Activated CD4-positive, alpha-beta T cell treated with anti-CD3 and anti-CD28 coated beads, Interleukin-2, amount 50 U/mL, for 48 hours (primary cell): ENCODE measurements around the gene CPED1.
"Not testable (repeated sequence)": the region's sequence is repeated elsewhere in the genome, so short reads cannot be mapped to it uniquely, and the experiment has no call there.

Source experiments
- DNase-seq, 2 experiments: peaks; one replicate each; pipeline ENCODE4 v3.0.0-alpha.2; 2020

CPED1 gene

DNA sequence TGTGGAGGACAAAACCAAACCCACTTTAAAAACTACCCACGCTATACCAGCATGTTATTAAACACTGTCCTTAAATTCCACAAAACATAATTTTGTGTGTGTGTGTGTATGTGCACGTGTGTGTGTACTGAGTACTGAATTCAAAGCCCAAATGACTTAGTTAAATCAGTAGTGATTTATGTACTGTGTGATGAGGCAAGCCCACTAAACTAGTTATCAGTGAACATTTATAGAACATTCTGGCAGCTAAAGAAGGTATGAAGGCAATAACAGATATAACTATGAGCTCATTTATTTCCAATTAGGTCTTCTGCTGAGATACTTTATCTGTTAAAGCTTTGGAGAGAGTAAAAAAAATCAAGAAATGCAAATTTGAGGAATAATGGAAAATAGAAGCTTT, 115.1 kb downstream of the CPED1 start:
- no peak for DNase-seq

DNA sequence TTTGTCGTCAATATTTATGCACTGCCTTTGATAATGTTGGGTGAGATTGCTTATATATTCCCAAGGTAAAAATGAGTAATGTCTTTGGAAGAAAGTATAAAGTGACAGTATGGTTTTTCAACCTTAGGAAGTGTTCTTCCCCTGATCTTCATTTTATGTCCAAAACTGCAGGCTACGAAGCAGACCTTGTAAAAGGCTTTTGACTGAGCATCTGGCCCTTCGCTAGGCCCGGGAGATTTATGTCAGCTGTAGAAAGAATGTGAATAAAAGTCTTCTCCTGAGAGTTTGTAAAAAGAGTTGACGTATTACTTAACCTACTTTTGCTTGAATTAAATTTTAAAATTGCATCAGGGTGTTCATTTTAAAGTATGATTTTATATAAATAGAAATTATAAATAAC, 116.8 kb downstream of the CPED1 start:
- no peak for DNase-seq

DNA sequence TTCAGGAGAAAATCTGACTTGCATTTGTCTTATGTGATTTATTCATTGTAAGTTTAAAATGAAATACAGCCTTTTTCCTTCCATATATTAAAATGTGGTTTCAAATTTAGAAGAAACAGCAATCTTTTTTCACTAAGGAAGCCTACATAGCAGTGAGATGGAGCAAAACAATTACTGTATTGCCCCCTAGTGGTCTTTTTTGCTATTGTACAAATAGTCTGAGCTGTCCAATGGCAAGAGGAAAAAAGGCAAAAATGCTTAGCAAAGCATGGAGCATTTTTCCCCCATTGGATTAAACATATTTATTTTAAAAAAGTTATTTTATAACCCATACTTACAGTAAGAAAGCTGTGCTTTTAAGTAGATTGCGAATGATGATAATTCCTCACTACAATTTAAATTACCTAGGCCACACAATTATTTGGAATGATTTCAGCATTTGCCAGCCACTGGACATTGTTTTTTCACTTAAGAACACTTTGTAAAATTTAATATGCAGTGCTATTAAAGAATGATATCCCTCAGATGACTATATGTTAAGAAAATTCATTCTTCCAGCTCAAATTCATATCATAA, 119.5 kb downstream of the CPED1 start:
- DNase-seq = no peak

DNA sequence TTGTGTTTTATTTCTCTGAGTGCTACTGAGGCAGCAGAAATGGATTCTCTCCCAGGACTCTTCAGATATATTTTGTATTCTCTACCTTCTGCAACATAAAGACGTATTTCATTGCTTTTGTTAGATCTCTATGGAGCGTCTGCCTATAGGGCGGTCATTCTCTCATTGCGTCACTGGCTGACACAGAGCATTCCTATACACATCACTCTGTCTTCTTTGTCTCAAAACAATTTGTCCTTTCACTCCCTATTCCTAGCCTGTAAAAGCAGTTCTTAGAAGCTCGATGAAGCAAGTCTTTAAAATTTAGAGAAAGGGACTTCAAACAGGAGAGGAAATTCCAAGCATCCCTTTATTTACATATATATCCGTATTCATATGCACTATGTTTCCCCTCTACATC, 120.6 kb downstream of the CPED1 start:
- DNase-seq = no peak

DNA sequence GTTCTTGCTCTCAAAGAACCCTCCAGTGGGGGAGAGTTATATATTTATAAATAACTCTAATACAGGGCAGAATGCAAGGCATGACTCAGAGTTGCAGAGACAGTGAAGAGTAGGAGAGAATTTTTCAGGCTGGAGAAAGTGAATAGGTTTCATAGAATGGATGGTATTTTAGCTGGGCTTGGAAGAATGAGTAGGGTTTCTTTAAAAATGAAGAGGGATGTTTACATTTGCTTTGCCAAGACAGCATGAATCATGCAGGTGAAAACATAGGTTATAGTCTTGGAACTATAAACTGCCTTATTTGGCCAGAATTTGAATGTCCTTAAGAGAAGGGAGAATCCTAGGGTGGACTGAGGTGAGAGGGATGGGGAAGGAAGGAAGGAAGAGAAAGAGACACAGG, 124.8 kb downstream of the CPED1 start:
- DNase-seq = no peak

DNA sequence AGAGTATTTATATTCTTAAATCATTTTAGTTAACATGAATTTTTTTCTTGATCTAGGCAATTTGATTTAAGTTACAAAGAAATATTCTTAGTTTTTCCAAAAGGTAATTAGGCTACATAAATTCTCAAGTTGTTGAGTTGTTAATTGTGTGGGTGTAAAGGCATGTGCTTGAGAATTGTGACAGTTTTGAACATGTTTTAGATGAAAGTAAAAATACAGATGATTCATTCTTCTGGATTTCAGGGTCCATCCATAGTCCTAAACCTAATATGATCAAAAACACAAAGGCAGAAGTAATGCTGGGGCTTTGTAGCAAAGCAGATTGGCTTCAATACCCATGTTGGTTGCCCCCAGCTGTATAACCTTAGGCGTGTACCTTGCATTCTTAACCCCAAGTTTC, 127.9 kb downstream of the CPED1 start:
- DNase-seq = no peak

DNA sequence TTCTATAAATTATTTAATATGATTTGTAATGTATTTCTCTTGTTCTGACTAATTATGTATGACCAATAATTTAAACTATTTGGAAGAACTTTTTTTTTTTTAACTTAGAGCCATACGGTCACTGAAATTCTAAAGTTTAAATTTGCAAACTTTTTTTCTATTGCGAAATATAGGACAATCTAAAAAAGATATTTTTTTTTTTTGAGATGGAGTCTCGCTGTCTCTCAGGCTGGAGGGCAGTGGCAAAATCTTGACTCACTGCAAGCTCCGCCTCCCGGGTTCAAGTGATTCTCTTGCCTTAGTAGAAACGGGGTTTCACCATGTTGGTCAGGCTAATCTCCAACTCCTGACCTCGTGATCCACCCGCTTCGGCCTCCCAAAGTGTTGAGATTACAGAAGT, 130.5 kb downstream of the CPED1 start:
- DNase-seq = no peak

DNA sequence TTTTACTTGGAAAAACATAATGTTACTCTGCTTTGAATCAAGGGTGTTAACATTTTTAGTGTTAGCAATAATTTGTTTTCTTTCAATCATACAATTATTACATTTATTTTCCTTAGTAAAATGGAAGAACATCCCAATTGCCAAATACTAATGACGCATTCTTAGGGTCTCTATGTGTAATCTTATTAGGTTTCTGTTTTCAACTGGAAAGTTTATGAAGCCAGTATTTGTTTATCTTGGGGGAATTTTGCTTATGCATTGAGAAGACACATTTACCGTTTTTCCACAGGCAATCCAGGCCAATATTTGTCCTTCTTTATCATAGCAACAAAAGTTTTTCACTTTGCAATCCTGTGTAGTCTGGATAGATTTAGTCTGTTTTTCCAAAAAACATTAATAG, 134.5 kb downstream of the CPED1 start:
- no peak for DNase-seq

DNA sequence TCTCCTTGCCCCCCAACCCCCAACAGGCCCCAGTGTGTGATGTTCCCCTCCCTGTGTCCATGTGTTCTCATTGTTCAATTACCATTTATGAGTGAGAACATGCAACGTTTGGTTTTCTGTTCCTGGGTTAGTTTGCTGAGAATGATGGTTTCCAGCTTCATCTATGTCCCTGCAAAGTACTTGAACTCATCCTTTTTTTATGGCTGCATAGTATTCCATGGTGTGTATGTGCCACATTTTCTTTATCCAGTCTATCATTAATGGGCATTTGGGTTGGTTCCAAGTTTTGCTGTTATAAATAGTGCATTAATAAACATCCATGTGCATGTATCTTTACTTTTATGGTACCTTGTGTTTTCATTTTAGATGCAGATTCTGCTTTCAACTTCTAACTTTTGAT, 136.9 kb downstream of the CPED1 start:
- DNase-seq = not testable (repeated sequence)

DNA sequence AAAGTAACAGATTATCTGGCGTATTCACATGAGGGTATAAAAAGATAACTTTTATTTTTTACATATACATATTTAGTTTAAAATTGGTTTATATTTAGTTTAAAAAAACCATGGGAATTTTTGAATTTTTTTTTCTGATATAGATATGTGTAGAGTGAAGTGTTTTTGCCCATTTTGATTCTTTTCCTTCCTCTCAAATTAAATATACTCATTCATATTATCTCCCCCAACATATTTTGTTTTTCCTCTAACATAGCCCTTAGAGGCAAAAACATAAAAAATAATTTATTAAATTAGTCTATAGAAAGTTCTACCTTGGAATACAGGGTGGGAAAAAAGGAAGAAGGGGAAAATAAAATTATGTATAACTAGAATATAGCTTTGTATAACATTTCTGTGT, 137.7 kb downstream of the CPED1 start:
- DNase-seq = no peak

DNA sequence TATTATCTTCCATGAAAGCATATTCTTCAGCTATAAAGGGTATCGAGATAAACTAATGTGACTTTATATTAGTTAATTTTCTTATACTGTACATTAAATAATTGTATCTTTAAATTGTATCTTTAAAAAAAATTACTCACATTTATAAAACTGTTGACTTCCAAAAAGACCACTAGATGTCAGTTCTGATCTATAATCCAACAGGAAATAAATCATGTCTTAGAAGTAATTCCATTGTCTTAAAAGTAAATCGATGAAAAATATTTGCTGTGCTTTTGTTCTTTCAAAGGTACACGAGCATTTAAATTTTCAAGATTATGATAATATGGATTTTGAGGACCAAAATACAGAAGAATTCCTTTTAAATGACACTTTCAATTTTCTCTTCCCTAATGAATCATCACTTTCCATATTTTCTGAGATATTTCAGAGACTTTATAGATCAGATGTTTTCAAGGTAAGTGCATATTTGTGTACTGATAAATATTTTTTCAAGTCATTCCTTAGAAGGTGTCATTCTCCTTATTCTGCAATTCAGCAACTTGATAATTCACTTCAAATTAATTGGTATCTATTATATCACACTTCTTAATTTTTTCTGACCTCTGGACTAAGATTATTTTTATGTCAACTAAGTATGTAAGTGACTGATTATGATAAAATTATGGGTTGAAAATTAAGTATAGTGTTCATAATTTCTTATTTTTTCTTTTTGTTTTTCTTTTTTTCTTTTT, 138.5 kb downstream of the CPED1 start:
- no peak for DNase-seq

DNA sequence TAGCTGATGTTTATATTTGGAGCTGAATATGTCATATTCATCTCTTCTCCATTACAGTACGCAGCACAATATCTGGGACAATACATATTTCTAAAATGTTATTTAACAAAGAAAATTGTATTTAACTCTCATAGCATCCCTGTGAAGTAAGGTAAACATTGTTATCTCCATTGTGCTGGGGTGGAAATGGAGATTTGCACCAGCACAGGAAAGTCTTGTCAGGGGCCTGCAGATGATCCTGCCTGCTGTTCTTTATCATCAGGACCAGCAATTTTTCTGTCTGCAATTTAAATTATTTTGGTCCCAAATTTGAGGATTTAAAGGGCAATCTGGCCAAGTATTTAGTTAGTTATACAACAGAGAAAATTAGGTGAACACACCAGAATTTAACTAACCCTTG, 144.4 kb downstream of the CPED1 start:
- DNase-seq = no peak

DNA sequence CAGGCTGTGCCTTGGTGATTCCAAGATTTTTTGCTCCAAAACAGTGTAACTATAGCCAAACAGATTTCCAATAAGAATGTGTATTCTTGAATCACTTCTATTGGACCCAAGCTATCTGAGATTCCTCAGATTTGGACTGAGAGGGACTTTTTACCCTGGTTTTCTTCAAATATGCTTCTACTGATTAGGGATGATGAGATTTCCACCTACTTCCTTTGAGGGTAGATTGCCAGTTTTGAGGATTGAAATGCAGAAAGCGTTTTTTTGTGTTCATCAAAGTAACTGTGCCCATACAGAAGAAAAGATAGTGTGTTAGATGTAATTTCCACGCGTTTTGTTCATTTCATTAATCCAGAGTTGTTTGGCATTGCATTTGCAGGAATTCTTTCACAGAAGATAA, 144.9 kb downstream of the CPED1 start:
- DNase-seq = no peak

DNA sequence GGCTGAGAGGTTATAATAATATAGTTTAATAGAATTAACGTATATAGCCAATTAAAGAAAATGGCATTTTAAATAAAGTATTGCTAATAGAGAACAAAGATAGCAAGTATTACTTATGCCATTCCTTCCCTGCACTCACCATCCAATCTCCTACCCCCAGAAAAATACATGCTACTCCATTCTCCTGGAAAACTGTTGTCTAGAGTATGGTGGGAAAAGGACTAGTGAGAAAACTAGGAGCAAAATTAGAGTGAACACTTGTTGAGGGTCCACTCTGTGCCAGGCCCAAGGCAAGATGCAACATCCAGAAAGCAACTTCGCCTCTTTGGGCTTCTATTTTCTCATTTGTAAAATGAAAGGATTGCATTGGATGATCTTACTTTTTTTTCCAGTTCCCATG, 149.1 kb downstream of the CPED1 start:
- no peak for DNase-seq

DNA sequence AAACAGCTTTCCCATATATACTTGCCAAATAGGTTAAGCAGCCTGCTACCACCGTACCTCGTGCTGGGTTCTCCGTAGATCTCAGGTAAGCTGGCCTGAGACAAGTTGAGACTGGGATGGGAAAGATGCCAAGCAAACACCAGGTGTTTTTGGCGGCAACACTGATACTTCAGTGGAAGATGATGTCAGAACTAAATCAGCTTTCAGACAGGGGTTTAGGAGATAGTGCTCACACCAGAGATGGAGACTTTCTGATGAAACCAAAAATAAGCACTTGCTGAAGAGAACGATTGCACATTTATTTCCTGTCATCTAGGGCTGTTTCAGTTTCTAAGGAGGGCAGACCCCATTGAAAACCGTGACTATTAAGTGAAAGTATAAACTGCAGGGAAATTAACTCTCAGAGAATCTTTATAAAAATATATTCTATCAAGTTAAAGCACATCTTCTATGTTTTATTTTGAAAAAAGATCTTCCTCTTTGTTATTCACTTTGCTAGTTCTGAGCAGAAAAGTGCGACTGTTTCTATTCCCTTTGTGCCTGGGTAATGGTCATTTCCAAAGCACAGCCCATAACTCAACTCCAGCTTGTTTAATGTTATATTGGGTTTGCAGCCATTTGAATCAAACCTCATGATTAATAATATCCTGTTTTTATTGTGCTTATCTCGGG, 149.9 kb downstream of the CPED1 start:
- DNase-seq = no peak

DNA sequence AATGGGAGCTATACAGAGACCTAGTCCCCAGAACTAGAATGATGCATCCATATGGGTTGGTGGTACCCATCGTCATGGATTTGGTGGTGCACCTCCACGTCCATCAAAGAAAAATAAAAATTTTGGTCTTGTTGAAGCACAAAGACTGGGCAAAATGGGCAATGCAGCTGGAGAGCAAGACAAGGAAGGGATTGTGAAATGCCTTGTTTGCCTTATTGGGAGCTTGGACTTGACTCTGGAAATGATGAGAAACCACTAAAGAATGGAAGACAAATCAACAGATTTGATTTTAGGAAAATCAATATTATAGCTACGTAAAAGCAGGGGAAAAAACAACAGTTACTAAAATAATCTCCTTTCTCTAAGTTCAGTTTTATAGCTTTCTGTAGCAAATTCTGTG, 150.9 kb downstream of the CPED1 start:
- no peak for DNase-seq

DNA sequence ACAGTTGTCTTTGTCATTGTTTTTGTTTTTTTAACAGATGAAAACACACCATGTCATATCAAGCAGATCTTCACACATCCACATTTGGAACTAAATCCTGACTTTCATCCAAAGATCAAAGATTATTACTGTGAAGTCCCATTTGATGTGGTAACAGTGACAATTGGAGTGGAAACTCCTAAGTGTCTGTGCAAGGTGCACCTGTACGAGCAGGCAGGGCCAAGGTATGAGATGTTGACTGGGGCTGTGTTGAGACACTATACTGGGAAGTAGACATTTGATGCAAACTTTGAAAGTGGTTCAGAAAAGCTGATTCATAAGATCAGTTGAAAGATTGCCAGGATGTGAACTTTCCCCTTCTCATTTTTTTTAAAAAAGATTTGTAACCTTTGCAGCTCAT, 152.3 kb downstream of the CPED1 start:
- no peak for DNase-seq

DNA sequence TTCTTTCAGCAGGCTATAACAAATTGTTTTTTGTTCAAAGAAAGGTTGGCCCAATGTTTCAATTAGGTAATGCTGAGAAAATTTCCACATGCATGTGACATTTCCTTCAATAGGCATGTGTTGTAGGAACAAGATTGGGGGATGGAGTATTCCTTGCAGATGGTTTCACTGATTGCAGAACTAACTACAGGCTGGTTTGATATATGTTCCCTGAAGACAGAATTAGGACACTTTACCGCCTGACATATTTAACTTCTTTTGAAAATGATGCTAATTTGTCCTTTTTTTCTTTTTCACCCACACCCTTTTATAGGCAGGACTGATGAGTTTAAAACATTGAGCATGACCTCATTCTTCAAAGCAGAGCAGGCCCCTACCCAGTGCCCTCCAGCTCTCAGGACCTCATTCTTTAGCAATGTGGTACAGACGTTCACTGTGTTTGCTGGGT, 163.3 kb downstream of the CPED1 start:
- DNase-seq = no peak

DNA sequence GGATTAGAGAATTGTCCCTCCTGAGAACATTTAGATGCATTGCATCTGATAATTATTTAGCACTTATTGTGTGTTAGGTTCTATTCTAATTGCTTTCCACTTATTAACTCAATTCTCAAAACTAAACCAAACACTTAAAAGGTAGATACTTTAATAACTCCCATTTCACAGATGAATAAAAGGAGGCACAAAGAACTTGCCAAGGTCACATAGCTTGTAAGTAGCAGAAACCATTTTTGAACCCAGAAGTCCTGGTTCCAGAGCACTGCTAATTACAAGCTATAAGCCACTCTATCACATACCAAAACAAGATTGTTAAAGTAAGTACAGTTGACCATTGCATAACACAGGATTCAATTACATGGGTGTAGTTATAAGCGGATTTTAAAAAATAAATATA, 164.9 kb downstream of the CPED1 start:
- DNase-seq = no peak

DNA sequence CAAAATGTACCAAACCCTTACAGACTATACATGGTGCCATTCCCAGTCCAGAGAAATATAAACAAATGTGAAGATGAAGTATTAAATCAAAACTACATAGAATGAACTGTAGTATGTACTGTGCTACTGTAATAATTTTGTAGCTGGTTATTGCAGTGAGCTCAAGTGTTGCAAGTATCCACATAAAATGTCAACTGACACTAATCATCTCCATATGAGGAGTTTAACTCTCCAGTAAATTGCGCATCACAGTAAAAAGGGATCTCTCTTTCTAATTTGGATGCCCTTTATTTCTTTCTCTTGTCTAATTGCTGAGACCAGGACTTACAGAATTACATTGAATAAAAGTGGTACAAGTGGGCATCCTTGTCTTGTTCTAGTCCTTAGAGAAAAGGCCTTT, 165.5 kb downstream of the CPED1 start:
- no peak for DNase-seq

DNA sequence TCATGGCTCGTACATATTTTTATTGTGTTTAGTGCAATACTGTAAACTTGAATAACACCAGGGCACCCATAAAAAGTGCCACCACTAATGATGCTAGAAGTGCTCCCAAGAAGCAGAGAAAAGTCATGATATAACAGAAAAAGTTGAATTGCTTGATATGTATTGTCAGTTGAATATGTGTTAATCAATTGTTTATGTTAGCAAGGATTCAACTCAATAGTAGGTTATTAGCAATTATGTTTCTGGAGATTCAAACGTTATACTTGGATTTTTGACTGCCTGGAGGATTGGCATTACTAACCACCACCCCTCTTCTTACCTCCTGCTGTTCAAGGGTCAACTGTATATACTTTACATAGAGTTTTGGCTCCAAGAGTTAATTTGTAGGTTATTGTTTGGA, 168.3 kb downstream of the CPED1 start:
- no peak for DNase-seq

DNA sequence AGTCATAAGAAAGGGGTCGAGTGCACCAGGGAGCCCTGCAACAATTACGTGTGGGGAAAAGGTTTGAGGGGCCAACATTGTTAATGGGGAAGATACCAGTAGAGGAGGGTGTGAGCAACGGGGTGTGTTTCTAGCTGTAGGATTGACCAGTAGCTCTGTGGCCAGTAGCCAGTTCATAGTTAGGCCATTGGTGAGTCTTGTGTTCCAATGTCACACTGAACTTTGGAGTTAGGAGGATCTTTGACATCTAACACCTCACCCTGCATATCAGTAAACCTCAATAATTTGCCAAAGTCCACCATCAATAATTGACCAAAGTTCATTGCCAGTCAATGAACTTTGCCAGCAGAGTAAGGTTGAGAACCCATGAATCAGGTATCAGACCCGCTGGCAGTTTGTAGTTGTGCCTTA, 168.8 kb downstream of the CPED1 start:
- no peak for DNase-seq

DNA sequence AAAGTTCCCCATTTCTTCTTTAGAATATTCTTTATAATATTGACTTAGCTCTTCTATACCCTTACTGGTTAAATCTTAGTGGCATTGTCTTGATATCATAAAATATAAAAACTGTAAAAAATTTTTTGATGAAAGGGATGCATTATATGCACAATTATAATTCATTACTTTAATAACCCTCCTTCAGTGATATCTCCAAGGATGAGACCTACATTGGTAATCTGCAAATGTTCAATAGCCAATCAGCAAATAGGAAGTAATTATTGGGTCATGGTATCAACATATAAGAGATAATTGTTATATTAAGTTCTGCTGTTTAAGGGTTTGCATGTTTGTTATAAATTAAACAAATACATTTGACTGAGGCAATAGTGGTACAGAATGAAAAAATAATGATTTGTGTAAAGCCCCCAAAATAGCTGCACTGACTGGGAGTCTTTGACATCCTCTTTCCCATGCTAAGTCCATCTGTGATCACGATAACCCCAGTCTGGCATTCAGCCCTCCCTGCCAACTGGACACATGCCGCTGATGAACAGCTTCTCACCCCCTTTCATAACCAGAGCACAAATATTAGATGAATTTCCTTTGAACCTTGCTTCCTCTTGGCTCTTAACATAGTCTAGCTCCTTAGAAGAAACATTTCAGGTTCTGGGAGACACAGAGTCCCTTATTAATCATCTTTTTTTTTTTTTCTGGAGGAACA, 169.5 kb downstream of the CPED1 start:
- DNase-seq = no peak

DNA sequence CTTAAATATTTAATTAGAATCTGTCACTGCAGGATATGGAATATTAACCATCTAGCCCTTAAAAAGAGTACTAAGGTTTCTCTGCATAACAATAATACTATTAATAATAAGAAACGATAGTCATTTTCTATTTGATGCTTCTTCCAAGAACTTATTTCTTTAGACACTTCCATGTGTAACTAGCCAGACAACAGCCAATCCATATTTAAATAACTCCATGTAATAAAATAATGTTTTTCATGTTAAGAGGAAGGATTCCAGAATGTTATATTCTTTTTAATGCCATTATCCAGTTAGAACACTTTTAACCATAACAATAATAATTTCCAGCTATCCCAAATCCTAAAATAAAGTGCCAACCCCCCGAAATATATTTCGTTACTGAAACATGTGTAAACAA, 170.2 kb downstream of the CPED1 start:
- DNase-seq = no peak
